Natural killer cell (primary cell): ENCODE data around the gene LEUTX. TPM values are rescaled to one million over a fixed set of nuclear protein-coding genes. Genes with fewer than 3 reads are reported as not detected.

Experiments
- ATAC-seq, 3 donors: fragments of 150-1000 bp in 2 of 3; fragments of 200-7000 bp in 1 of 3; cut with Tn5 transposase; 1 replicate in 1 of 3; 2 replicates in 2 of 3; pipeline ENCODE4 v1.10.0; 2021; ENCODE audit warnings: mild to moderate bottlenecking in 2 of 3, moderate library complexity in 2 of 3
- DNase-seq, 2 donors: peaks; one replicate each; pipeline versions ENCODE4 v3.0.0 to v3.0.0-alpha.2; 2013 to 2021; ENCODE audit warnings: mixed read lengths in 1 of 2
- H3K27ac ChIP-seq: one replicate; pipeline ENCODE4 v1.5.1; 2013; ENCODE audit warnings: mild to moderate bottlenecking, low read length
- H3K27me3 ChIP-seq: one replicate; pipeline ENCODE4 v1.6.1; 2013; ENCODE audit warnings: low read length; ENCODE audit not compliant: control insufficient read depth, insufficient read depth
- H3K36me3 ChIP-seq: one replicate; pipeline ENCODE4 v1.6.1; 2013; ENCODE audit warnings: low read length; ENCODE audit not compliant: control insufficient read depth, insufficient read depth
- H3K4me1 ChIP-seq: one replicate; pipeline ENCODE4 v1.6.1; 2013; ENCODE audit warnings: low read length; ENCODE audit not compliant: control insufficient read depth, insufficient read depth
- H3K4me3 ChIP-seq: one replicate; pipeline ENCODE4 v1.5.1; 2013; ENCODE audit warnings: low read length
- H3K9me3 ChIP-seq: one replicate; pipeline ENCODE4 v1.6.1; 2013; ENCODE audit warnings: low read length; ENCODE audit not compliant: control insufficient read depth, insufficient read depth
- H3K27ac Mint-ChIP-seq, 2 donors: one replicate each; pipeline ENCODE4 v1.8.0; 2022; ENCODE audit warnings: mild to moderate bottlenecking in 2 of 2, mixed read lengths in 2 of 2, moderate library complexity in 1 of 2
- H3K27me3 Mint-ChIP-seq, 2 donors: one replicate each; pipeline ENCODE4 v1.8.0; 2022; ENCODE audit warnings: low read depth in 2 of 2, mixed read lengths in 2 of 2
- H3K36me3 Mint-ChIP-seq: one replicate; pipeline ENCODE4 v1.8.0; 2022; ENCODE audit warnings: mixed read lengths
- H3K4me1 Mint-ChIP-seq, 2 donors: one replicate each; pipeline ENCODE4 v1.8.0; 2022; ENCODE audit warnings: mixed read lengths in 2 of 2
- H3K4me3 Mint-ChIP-seq: one replicate; pipeline ENCODE4 v1.8.0; 2022; ENCODE audit warnings: mild to moderate bottlenecking, moderate library complexity, mixed read lengths
- H3K9me3 Mint-ChIP-seq, 2 donors: one replicate each; pipeline ENCODE4 v1.8.0; 2022; ENCODE audit warnings: mixed read lengths in 2 of 2
- WGBS: methylation state at CpG from one replicate; pipeline ENCODE4 v1.1.7; 2013; ENCODE audit warnings: missing lambda C conversion rate; ENCODE audit not compliant: insufficient coverage; 5-methylcytosine and 5-hydroxymethylcytosine counted together
- intact Hi-C: fragments of 100-400 bp; cut with micrococcal nuclease; formaldehyde crosslinking; loops from one replicate; pipeline ENCODE4 v1.14.2; 2022
- total RNA-seq, 4 donors: library from RNA; stranded (reverse); fragments of 120-200 nt in 1 of 4; gene quantifications; one replicate each; pipeline versions ENCODE4 v1.2.3 to v1.2.4, GENCODE V29; 2013 to 2022
- TF ChIP-seq, protein P1 (sequence below): fragments of 200-600 bp; IDR thresholded peaks from one replicate; pipeline ENCODE4 v1.8.0; 2022; ENCODE audit warnings: antibody characterized with exemption

The LEUTX gene
- total RNA-seq, 3 donors from 2014 or later (not counting 1 experiment from before 2014, with no cell fraction given), result not detected

DNA sequence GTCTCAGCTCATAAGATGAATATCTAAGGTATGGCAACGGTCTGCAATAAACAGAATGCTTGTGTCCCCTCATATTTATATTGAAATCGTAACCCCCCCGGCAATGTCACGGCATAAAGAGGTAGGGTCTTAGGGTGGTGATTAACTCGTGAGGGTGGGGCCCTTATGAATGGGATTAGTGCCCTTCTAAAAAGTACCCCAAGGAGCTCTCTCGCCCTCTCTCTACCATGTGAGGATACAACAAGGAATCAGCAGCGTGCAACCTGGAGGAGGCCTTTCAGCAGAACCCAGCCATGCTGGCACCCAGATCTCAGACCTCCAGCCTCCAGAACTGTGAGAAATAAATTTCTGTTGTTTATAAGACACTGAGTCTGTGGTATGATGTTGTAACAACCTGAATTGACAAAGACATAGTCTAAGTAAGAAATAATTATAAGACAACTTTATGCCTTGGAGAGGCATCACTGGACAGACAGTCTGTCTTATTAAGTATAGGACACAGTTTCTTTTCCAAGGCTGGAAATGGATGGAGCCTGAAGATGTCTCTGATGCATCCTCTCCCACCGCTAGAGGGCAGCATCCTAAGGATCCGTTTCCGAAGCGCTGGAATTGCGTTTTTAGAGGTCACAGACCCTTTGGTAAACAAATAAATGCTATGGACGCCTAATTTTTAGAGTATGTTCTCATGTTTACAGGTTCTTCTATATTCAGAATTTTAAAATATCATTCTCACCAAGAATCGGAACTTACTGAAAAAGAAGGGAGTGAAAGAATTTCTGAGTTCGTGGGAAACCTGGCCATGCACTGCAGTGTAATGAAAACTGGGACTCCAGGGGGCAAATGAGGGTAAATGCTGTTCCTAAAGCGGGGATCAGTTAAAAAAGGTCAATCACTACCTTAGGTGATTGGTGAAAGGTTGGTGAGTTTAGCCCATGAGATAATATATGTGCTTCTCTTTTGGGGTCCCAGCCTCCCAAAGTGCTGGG is 13.3 kb upstream of the LEUTX start:
- no peaks in the 10 kb centered on the region for H3K4me1 ChIP-seq
- H3K27ac ChIP-seq, result no peak overlapping the region
- ATAC-seq, result no peak
- DNase-seq, result peak in 1 of 2 donors; percentile 74
- H3K4me3 ChIP-seq, result no peak overlapping the region
- no peaks in the 10 kb centered on the region for H3K27me3 ChIP-seq
- intact Hi-C loops, result loop anchor here (2.0 to 5.0 kb wide), 2 partner anchors 77 to 213 kb away; no protein-coding TSS in a partner anchor
- H3K27ac Mint-ChIP-seq, result no peak overlapping the region
- WGBS, result 49% methylated on average over 15 of the region's 16 CpGs
- H3K9me3 Mint-ChIP-seq, result no peaks in the 10 kb centered on the region
- no peak overlapping the region for H3K4me3 Mint-ChIP-seq
- H3K4me1 Mint-ChIP-seq, result peaks cover 0 to 5% of the 10 kb centered on the region in 2 donors
- H3K27me3 Mint-ChIP-seq, result peaks cover 8 to 11% of the 10 kb centered on the region in 2 donors
- H3K36me3 Mint-ChIP-seq, result no peaks in the 10 kb centered on the region
- H3K9me3 ChIP-seq, result peaks cover 6% of the 10 kb centered on the region
- no peaks in the 10 kb centered on the region for H3K36me3 ChIP-seq
- TF ChIP-seq, protein P1, sequence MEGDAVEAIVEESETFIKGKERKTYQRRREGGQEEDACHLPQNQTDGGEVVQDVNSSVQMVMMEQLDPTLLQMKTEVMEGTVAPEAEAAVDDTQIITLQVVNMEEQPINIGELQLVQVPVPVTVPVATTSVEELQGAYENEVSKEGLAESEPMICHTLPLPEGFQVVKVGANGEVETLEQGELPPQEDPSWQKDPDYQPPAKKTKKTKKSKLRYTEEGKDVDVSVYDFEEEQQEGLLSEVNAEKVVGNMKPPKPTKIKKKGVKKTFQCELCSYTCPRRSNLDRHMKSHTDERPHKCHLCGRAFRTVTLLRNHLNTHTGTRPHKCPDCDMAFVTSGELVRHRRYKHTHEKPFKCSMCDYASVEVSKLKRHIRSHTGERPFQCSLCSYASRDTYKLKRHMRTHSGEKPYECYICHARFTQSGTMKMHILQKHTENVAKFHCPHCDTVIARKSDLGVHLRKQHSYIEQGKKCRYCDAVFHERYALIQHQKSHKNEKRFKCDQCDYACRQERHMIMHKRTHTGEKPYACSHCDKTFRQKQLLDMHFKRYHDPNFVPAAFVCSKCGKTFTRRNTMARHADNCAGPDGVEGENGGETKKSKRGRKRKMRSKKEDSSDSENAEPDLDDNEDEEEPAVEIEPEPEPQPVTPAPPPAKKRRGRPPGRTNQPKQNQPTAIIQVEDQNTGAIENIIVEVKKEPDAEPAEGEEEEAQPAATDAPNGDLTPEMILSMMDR, result peak; percentile 74

DNA sequence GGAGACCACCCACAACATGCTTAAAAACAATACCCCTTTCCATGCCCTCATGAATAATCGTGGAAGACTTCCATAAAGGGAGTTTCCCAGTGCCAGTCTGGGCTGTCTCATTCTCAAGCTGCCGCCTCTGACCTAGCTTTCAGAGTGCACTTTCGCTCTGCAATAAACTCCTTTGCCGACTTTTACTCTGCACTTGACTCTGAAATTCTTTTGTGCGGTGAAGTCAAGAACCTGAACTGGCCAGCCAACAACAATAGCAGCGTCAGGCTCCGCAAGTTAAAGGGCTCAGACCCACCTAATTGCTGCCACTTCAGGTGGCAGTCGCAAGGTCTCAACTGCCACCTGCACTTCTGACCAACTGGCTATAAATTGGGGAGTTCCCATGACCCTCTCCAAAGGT is 10.3 kb upstream of the LEUTX start:
- Mint-ChIP-seq H3K27ac (no peak overlapping the region), H3K9me3 (no peaks in the 10 kb centered on the region), H3K4me3 (no peak overlapping the region), H3K27me3 (peaks cover 5 to 16% of the 10 kb centered on the region in 2 donors), H3K36me3 (no peaks in the 10 kb centered on the region), H3K4me1 (peaks cover 0 to 5% of the 10 kb centered on the region in 2 donors)
- ATAC-seq (no peak), DNase-seq (no peak)
- no peak overlapping the region for H3K4me3 ChIP-seq
- no peaks in the 10 kb centered on the region for H3K27me3 ChIP-seq
- TF ChIP-seq, protein P1, result no peak
- 89% methylated on average over 8 of the region's 8 CpGs for WGBS
- H3K4me1 ChIP-seq, result no peaks in the 10 kb centered on the region
- no peaks in the 10 kb centered on the region for H3K36me3 ChIP-seq
- H3K9me3 ChIP-seq, result peaks cover 6% of the 10 kb centered on the region
- no peak overlapping the region for H3K27ac ChIP-seq
- intact Hi-C loops, result loop anchor here (5.0 kb wide), 1 partner anchor 216 kb away; no protein-coding TSS in a partner anchor

DNA sequence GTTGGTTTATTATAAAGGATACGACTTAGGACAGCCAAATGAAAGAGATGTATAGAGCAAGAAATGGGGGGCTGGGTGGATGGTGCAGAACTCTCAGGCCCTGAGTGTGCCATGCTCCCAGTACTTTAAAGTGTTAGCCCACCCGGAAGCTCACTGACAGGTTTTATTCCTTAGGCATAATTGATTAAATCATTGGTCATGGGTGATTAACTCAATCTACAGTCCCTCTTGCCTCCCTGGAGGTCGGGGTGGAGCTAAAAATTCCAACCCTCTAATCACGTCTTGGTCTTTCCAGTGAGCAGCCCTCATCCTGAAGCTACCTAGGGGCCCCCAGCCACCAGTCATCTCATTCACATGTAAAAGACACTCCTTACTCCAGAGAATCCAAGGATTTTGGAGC is 9.9 kb upstream of the LEUTX start:
- Histone ChIP-seq H3K36me3 (no peaks in the 10 kb centered on the region), H3K9me3 (peaks cover 6% of the 10 kb centered on the region), H3K27ac (no peak overlapping the region), H3K4me3 (no peak overlapping the region), H3K27me3 (no peaks in the 10 kb centered on the region), H3K4me1 (no peaks in the 10 kb centered on the region)
- Mint-ChIP-seq H3K27me3 (peaks cover 5 to 16% of the 10 kb centered on the region in 2 donors), H3K4me3 (no peak overlapping the region), H3K9me3 (no peaks in the 10 kb centered on the region), H3K4me1 (peaks cover 0 to 5% of the 10 kb centered on the region in 2 donors), H3K27ac (no peak overlapping the region), H3K36me3 (no peaks in the 10 kb centered on the region)
- DNase-seq (no peak), ATAC-seq (no peak)
- WGBS, result 73% methylated on average over 4 of the region's 4 CpGs
- TF ChIP-seq, protein P1, result no peak
- intact Hi-C loops, result loop anchor here (5.0 kb wide), 1 partner anchor 216 kb away; no protein-coding TSS in a partner anchor
